ENCODE measurements around the gene COL17A1. TPM values are rescaled to one million over a fixed set of nuclear protein-coding genes. Genes with fewer than 3 reads are reported as not detected.

The COL17A1 gene
- total RNA-seq, 1 experiment from 2014 or later: 0.26 TPM

GRCh38 chr10:104104418-104104817 lies 18.7 kb upstream of the COL17A1 start:
- in situ Hi-C loops (cut with HindIII; ENCODE audit: low pct_unique_long_range_greater_than_20kb, low sequenced_read_pairs): no loop called here
- no peak overlapping the region for H3K27ac ChIP-seq (ENCODE audit: low read length)
- no peaks in the 10 kb centered on the region for H3K4me1 ChIP-seq (ENCODE audit: control insufficient read depth, insufficient read depth, low read length)
- H3K9me3 ChIP-seq (ENCODE audit: control insufficient read depth, insufficient read depth, low read depth, low read length): peaks cover 6% of the 10 kb centered on the region; the same call in 1 of the 2 replicates
- no TSS peak for BruUV-seq (replicated peaks)
- DNase-seq (ENCODE audit: low read depth, low spot score): no peak
- no peaks in the 10 kb centered on the region for H3K36me3 ChIP-seq (ENCODE audit: control insufficient read depth, insufficient read depth, low read length)
- no peaks in the 10 kb centered on the region for H3K27me3 ChIP-seq (ENCODE audit: control insufficient read depth, insufficient read depth, low read length)
- TF ChIP-seq SIN3A (IDR thresholded peaks at IDR 0.05; ENCODE audit: borderline replicate concordance, insufficient read depth, low read depth, low read length) (no peak), REST (IDR thresholded peaks at IDR 0.05; ENCODE audit: insufficient read depth in 1 of 2, low read depth in 2 of 2, low read length in 1 of 2) (no peak), CTCF (IDR thresholded peaks at IDR 0.05) (no peak), TCF7L2 (IDR thresholded peaks at IDR 0.05; ENCODE audit: low read depth, low read length) (no peak), POLR2AphosphoS5 (IDR thresholded peaks at IDR 0.05; ENCODE audit: low read depth, low read length) (no peak)
- H3K4me3 ChIP-seq (ENCODE audit: low read depth in 2 of 2, low read length in 2 of 2): no peak overlapping the region
- CTCF ChIA-PET: no interaction called here
- intact Hi-C loops (cut with micrococcal nuclease; ENCODE audit: unreplicated experiment): no loop called here
- no peak for ATAC-seq
- POLR2A ChIA-PET: no interaction called here

- no TSS peak for BruUV-seq (replicated peaks)
- POLR2A ChIA-PET: no interaction called here
- intact Hi-C loops (cut with micrococcal nuclease; ENCODE audit: unreplicated experiment): no loop called here
These were observed 18.3 kb upstream of the COL17A1 start for GRCh38 chr10:104103956-104104355.

More at GRCh38 chr10:104103956-104104355, 18.3 kb upstream of the COL17A1 start:
- Histone ChIP-seq H3K36me3 (ENCODE audit: control insufficient read depth, insufficient read depth, low read length) (no peaks in the 10 kb centered on the region), H3K4me1 (ENCODE audit: control insufficient read depth, insufficient read depth, low read length) (no peaks in the 10 kb centered on the region), H3K27ac (ENCODE audit: low read length) (no peak overlapping the region), H3K9me3 (ENCODE audit: control insufficient read depth, insufficient read depth, low read depth, low read length) (peaks cover 3% of the 10 kb centered on the region; the same call in 1 of the 2 replicates), H3K4me3 (ENCODE audit: low read depth in 2 of 2, low read length in 2 of 2) (no peak overlapping the region), H3K27me3 (ENCODE audit: control insufficient read depth, insufficient read depth, low read length) (no peaks in the 10 kb centered on the region)
- in situ Hi-C loops (cut with HindIII; ENCODE audit: low pct_unique_long_range_greater_than_20kb, low sequenced_read_pairs): no loop called here
- TF ChIP-seq TCF7L2 (IDR thresholded peaks at IDR 0.05; ENCODE audit: low read depth, low read length): no peak
- no peak for TF ChIP-seq REST (IDR thresholded peaks at IDR 0.05; ENCODE audit: insufficient read depth in 1 of 2, low read depth in 2 of 2, low read length in 1 of 2)
- no peak for TF ChIP-seq CTCF (IDR thresholded peaks at IDR 0.05)
- TF ChIP-seq SIN3A (IDR thresholded peaks at IDR 0.05; ENCODE audit: borderline replicate concordance, insufficient read depth, low read depth, low read length): no peak
- TF ChIP-seq POLR2AphosphoS5 (IDR thresholded peaks at IDR 0.05; ENCODE audit: low read depth, low read length): no peak
- ATAC-seq (no peak), DNase-seq (ENCODE audit: low read depth, low spot score) (no peak)
- CTCF ChIA-PET: no interaction called here

All from Panc1 (cell line).